Measurements from ENCODE around the gene PTTG1IP2.
"Not testable (repeated sequence)": the region's sequence is repeated elsewhere in the genome, so short reads cannot be mapped to it uniquely, and the experiment has no call there.

Gene PTTG1IP2

DNA sequence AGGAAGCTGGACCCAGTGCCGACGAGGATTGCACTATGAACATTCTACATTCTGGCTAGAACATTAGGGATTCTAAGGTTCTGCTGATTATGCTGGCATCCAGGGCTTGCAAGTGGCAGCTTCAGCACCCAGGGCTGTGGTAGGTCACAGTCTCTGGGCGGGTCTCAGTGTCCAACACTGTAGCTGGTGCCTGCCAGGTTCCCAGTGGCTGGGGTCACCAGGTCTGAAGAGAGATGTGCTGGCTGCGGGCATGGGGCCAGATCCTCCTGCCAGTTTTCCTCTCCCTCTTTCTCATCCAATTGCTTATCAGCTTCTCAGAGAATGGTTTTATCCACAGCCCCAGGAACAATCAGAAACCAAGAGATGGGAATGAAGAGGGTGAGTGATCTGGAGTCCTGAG, at the start of gene PTTG1IP2:
Gene PTTG1IP2, plus strand, starts transcription at position 86 of the 400 bp plus-strand sequence. Its CDS starts 148 bp downstream, at position 234.
- DNase-seq, result no peak

DNA sequence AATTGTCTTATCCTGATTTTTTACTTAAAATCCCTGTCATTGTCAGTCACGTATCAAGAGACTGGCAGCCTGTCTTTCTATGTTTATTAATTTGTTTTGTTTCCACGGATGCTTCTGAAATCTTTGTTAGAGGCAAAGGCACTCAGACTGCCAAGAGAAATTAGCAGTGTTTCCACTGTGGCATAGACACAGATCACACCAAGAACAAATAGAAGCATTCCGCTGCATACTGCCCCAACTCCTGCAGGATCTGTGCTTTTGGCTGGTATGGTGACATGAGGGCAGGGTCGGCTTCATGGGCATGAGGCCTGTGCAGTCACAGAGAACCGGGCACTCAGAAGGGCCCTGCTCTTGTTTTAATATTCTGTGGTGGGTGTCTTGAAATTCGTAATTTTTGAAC, 47.8 kb upstream of the PTTG1IP2 start:
- DNase-seq, result no peak

DNA sequence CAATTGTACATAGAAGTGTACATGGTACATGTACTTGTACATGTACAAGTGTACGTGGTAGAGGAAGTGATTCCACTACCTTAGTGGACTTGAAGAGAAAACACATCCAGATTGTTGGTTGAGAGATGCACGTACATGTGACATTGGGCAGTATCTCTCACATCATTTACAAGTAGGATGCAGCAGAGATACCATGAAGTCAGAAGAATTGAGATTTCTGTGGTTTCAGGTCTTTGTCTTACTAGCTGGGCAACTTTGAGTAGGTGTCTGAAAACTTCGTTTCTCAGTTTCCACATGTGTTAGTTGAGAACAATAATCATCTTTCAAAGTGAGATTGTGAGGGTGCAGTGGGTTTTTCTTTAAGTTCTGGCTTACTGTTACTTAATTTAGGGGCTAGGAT, 44.7 kb upstream of the PTTG1IP2 start:
- no peak for DNase-seq

DNA sequence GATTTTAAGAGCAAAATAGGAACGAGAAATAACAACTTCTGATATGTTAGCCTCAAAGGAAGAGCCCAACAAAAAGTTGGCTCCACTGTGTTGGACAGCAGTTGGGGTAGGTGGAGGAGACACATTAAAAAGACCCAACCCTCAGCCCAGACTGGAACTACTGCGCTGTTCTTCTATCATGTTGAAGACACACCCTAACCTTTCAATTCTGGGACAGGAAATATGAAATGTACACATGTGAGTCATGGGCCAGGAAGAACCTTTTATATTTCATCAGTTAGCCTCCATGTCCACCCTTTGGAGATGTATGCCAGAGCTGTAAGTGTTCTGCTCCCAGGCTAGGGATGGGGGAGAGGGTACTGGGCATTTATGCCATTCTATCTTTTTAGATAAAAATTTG, 44.1 kb upstream of the PTTG1IP2 start:
- no peak for DNase-seq

DNA sequence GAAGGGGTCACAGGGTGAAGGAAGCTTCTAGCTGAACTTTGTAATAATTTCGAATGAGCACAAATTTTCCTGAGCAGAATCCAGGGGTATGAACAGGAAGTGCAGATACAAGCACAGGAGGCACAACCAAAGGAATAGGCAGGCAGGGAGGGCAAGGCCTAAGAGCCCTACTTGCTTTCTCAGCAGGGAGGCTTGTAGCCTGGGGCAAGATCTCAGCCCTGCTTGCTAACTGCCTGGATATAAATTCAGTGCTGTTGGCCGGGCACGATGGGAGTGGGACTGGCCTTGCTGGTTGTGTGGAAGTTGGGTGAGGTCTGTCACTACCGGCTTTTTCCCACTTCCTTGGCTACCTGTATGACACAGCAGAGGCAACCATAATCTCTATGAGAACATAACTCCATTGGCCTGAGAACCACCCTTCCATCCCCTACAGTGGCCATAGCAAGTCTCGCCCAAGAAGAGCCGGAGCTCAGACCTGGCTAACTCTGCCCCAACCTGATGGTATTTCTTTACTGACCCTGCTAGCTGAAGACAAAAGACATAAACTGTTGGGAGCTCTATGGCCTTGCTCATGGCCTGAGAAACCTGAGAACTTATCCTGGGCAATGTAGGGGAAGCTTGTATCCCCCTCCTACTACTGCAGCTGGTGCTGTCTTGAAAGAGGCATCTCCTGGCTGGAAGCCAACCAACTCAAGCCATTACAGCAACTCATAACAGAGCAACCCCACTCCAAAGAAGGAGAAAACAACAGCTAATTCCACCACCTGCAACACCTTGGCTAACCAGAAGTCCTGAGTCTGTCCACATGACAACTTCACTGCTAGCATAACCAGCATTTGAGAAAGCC, 38.6 kb upstream of the PTTG1IP2 start:
- DNase-seq, result no peak

DNA sequence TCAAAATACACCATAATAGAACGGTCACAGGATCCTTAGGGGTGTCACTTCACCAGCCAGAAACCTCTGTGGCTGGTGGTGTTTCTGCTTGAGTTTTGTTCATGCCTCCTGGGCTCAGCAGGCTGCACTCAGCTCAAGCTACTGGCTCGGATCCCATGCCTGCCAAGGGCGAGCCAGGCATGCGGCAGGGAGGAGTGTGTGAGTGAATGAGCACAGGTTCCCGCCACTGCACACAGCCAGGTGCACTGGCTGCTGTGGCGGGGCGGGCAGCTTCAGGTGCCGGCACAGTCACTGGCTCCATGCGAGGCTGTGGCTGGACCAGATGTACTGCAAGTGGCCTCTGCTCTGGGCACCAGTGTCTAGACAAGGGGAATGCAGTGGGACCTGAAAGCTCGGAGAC, 36.7 kb upstream of the PTTG1IP2 start:
- DNase-seq, result no peak

DNA sequence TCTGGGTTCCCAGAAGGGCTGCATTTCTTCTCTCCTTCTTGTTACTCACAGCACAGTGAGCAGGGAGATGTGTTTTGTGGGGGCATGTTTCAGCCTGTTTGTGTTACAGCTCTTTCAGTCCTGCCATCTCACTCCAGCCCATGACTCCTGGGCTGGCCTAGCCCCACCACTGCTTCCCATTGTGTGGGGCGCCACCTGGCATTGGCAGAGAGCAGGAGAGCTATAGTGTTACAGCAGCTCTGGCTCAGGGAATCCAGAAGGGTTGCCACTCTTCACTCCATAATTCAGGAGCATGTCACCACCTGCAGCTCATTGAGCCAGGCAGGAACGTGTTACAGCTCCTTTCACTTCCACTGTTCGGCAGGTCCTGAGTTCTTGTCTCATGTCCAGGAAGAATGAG, 36.2 kb upstream of the PTTG1IP2 start:
- DNase-seq, result no peak

DNA sequence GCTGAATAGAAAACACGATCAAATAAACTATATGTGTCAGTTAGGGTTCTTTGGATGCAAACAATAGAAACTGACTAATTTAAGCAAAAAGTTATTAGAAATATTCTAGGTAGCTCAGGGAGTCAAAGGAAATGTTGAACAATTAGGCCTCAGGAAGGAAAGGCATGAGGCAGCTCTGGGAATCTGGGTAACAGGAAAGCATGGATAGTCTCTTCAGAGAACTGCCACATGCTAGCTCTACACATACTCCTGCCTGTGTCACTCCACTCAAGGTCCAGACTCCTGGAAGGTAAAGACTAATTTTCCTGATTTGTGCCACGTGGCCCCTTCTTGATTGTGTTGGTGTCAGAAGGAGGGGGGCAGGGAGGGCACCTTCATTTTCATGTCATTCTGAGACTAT, 23.8 kb upstream of the PTTG1IP2 start:
- DNase-seq, result no peak

DNA sequence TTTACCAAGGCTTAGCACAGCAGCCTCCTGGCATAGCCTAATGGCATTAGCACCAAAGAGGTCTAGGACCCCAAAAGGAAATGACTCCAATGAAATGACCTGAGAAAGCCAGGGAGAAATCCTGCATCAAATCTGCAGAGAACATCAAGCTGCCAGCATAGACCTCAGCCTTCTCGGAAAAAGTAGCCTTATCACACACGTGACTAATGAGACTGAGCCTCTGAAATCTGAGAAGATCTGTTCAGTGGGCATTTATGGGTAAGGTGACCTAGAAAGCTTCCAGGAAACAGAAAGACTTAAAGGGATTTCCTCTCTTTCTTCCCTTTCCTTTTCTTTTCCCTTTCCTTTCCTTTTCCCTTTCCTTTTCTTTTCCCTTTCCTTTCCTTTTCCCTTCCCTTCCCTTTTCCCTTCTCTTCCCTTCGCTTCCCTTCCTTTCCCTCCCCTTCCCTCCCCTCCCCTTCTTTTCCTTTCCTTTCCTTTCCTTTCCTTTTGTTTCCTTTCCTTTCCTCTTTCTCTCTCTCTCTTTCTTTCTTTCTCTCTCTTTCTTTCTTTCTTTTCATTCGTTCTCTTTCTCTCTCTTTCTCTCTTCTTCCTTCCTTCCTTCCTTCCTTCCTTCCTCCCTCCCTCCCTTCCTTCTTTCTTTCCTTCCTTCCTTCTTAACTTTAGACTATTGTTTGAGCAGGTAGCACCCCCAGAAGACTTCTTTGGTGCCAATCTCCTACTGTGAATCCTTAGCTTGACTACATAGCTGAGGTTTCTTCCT, 23.1 kb upstream of the PTTG1IP2 start:
- no peak for DNase-seq

DNA sequence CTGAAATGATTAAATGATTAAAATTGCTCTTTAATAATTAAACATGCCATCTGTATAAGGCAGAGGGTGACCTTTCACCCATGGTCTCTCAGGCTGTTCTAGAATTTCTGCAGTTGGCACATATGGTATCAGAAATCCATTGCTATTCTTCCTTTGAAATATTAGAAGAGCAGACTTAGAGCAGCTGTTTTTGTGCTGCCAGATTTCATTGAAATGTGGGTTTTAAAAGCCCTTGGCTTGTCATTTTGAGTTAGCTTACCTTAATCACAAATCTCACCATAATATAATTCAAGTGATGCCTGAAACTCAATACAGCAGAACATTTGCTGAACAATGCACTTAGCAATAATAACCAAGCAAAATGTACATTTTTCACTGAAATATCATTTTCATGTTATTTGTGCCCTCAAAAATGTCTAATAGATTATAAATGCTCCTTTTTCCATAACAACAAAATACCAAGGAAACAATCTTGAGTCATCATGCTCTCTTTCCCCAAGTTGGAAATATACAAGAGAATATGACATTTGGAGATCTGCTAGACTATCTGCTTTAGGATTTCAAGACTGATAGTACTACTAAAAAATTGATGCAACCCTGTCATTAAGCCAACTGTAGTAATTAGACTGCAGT, 16.1 kb upstream of the PTTG1IP2 start:
- DNase-seq, result no peak

DNA sequence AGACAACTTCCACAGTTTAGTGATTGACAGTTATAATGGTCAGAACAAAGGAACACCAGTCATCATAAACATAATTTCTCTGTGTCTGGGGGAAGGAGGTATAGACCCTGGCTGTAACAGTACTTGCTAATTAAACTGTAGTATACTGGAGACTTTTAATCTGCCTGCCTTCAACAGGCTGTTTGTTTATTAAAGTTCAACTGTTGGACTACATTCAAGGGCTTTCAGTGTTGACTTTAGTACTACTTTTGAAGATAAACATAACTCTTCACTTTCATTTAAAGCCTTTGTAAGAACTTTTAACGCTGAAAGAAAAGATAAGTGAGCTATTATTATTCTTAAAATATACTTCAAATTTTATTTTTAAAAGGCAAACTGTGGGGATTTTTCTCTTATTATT, 15.5 kb upstream of the PTTG1IP2 start:
- no peak for DNase-seq

DNA sequence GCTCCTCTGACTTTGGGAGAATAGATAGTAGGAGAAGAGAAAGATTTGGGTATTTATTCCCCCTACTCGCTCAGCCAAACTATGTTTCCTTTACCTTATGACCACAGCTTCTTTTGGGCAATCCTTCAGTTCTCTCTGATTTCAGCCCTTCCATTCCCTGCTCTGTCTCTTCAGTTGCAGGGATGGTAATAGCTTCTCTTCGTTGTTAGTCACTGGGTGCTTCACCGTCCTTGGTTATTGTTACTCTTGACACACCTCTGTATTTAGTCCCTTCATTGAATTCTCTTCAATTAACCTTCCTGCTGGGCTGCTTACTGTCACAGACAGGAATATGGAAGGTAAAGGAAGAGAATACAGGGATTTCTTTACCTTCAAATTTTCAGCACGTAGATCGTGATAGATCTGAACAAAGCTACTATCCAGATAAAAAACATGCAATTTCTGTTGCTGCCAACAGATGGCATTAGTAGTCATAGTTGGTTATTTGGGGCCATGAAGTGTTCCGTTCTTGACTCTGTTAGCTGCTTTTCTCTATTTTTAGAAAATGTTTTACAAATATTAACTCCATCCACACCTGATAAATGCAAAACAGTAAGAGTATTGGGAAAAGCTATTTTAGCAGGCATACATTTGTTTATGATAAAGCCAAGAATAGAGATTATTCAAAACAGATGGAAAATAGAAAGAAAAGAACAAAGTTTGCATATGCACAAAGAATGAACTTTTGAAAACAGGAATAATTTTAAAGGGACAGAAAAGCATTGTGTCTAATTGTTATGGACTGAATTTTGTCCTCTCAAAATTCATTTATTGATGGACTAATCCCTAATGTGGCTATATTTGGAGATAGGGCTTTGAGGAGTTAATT, 14.0 kb upstream of the PTTG1IP2 start:
- no peak for DNase-seq

DNA sequence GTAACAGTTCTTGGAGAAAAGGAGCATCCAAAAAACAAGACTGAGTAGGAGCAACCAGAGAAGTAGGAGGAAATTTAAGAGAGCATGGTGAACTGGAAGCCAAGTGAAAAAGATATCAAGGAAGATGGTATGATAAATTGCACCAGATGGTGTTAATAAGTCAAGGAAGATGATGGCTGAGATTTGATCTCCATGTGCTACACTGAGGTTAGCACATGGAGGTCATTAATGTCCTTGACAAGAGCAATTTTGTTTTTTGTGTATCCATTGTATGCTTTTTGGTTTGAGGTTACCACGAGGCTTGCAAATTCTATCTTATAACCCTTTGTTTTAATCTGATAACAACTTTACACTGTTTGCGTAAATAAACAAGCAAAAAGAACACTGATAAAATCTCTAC, 11.3 kb upstream of the PTTG1IP2 start:
- no peak for DNase-seq

DNA sequence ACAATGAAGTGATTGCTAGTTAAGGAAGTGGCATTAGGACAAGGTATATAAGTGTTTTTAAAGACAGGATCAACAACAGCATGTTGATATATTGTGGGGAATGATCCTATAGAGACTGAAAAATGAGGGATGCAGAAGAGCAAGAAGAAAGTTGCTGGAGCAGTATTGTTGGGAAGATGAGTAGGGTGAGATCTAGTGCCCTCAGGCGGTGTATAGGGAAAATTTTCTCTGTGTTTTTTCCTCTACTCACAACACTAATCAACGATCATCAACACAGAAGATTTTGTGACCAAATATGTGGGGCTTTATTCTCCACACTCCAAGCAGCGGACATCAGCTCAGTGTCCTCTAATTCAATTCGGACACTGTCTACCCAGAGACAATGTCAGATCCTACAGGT, 9.6 kb upstream of the PTTG1IP2 start:
- no peak for DNase-seq

DNA sequence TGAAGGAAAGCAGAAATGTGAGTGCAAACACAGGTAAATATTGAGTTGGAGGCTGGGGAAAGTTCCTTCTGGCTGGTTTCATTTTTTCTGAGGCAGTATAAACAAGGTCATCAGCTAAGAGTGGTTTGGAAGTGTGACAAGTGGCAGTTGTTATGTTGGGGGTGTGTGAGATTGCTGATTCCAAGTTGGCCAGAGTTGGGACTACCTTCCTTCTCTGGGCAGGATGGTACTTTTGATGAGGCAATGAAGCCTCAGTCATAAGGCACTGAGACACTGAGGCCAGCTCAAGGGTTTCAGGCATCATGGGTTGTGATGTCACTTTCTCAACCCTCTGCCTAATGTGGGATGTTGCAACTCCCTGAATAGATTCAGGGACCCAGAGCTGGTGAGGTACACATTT, 8.2 kb upstream of the PTTG1IP2 start:
- no peak for DNase-seq

DNA sequence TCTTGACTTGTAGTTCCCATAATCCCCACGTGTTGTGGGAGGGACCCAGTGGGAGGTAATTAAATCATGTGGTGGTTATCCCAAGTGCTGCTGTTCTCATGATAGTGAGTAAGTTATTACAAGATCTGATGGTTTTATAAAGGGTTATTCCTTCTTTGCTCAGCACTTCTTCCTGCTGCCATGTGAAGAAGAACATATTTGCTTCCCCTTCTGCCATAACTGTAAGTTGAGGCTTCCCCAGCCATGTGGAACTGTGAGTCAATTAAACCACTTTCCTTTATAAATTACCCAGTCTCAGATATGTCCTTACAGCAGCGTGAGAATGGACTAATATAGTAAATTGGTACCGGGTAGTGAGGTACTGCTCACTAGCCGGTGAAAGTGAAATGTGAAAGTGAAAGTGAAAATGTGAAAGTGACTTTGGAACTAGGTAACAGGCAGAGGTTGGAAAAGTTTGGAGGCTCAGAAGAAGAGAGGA, 6.2 kb upstream of the PTTG1IP2 start:
- not testable (repeated sequence) for DNase-seq

DNA sequence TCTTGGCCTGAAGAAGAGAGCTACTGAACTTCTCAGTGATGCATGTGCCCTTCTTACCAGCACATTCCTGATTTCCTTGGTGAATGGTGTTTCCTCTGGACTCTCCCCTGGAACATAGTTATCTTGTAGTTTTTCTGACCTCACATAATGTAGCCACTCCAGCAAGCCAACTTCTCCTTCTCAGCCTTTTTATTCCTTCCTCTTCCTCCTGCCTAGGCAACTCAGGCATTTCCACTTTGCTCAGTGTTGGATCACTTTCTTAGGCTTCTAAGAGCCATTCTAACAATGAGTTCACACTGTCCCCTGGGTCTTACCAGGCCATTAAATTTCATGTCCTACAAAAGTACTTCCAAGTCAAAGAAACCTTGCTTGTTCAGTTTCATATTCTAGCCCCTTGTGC, 3.6 kb upstream of the PTTG1IP2 start:
- no peak for DNase-seq

DNA sequence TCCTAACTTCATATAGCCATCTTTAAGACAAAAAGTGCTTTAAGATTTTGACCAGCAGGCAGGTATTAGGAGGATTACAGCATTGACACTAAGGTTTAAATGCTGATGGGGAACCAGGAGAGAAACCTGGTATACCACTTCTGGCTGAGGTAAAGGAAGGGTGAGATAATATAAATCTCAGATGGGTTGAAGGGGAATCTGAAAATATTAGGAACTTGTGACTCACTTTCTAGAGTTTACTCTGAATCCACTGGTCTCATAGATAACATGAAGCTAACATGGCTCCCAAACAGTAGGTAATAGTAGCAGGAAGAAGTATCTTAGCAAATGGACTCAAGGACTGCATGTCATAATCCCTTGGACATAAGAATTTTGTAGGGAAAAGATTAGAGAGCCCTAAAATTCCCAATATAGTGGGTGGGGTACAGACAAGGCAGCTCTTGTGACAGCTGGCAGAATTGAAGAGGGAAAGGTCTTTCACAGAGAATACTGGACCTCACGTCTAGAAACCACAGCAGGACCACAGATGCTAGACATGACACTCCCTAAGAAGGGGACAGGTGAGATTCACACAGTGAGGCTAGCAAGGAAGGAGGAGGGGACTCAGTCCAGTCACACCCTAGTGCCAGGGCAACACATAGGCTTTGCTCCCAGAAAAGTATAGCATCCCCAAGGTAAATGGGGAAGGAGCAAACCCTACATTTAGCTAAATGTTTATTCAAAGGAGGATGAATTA, 3.5 kb downstream of the PTTG1IP2 start:
- no peak for DNase-seq

DNA sequence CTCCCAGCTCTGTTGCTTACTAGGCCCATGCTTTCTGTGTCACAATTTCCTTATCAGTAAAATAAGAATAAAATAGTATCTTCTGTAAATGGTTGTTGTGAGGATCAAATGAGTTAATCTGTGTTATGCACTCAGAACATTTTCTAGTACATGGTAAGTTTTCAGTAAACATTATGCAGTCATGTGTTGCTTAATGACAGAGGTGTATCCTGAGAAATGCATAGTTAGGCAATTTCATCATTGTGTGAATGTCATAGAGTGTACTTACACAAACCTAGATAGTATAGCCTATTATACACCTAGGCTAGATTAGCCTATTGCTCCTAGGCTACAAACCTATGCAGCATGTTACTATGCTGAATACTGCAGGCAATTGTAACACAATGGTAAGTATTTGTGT, 4.4 kb downstream of the PTTG1IP2 start:
- no peak for DNase-seq

DNA sequence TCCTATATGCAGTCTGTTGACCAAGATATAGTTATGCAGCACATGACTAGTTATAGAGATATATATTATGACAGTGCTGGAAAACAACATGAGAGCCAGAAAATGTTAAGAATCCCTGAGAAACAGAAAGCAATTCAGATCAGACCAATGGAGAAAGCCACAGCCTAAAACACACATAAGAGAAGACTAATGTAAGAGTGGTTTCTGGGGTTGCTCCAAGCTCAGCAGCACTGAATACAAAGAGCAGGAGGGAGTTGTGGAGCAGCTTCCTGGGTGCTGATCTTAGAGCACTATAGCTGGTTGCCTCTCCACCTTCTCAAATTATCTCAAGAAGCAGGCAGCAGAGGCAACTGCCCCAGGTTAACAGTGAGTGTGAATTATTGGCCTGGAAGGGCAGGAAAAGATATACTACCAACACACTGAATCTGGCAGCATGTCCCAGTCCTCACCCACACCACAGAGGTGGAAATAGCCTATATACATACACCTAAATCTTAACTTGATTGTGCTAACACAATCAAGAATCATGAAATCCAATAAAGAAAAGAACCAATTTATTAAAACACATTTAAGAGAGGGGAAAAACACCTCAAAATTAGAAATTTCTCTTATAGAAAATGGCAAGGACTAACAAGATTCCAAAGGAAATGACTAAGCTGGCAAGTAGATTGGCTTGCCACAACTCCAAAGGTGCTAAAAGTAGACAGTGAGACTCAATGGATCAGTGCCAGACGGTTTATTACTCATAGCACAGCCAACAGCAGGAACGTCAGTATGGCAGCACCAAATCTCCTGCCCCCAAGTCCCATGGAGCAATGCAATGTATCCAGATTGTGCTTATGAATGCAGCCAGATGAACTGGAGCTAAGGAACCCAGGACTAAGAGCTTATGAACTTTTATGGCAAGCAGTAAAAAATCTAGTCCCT, 5.1 kb downstream of the PTTG1IP2 start:
- no peak for DNase-seq

DNA sequence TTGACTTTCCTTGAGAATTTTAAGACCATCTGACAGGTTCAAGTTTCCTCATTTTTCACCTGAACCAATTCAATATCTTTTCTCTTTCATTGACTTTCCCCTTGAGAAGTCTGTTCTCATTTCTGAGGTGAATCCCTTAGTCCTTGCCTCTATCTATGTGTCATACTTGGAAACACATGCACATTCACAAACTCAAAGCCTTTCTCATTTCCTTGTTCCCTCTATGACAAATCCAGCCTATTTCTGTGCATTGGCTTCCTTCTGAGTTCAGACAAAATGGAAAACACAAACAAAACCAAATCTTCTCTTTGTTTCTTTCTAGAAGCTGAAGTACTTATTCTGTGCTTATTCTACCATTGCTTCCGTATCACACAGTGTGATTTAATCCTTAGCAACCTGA, 13.8 kb downstream of the PTTG1IP2 start:
- no peak for DNase-seq

All from SIG-M5 (cell line).